ENCODE measurements around the gene HTR2A.

DNA sequence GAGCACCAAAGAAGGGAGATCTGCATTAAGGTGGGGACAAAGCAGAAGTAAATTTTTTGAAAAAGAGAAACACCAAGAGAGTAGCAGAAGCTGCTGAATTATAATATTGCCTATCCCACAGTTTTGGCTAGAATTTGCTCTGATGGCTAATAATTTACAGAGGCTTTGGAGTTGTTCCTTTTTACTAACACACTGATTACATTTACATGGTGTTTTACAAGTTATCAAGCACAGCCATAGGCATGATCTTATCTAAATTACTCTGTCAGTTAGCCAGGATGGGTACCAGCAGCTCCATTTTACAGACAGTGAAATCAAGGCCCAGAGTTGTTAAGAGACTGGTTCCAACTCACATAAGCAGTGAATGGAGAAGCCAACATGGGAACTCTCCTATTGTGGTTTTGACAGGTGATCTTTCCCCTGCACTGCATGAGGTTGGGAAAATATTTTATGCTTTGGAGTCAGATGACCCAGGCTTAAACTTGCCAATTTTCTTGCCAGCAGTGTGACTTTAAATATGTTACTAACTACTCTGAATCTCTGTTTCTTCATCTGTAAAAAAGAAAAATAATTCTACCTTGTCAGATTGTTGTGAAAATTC, 66.3 kb downstream of the HTR2A start:
- TF ChIP-seq, protein P1, sequence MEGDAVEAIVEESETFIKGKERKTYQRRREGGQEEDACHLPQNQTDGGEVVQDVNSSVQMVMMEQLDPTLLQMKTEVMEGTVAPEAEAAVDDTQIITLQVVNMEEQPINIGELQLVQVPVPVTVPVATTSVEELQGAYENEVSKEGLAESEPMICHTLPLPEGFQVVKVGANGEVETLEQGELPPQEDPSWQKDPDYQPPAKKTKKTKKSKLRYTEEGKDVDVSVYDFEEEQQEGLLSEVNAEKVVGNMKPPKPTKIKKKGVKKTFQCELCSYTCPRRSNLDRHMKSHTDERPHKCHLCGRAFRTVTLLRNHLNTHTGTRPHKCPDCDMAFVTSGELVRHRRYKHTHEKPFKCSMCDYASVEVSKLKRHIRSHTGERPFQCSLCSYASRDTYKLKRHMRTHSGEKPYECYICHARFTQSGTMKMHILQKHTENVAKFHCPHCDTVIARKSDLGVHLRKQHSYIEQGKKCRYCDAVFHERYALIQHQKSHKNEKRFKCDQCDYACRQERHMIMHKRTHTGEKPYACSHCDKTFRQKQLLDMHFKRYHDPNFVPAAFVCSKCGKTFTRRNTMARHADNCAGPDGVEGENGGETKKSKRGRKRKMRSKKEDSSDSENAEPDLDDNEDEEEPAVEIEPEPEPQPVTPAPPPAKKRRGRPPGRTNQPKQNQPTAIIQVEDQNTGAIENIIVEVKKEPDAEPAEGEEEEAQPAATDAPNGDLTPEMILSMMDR (IDR thresholded peaks at IDR 0.05; ENCODE audit: extremely low read depth in 1 of 2, insufficient read depth in 1 of 2, low read depth in 1 of 2, low read length in 2 of 2): no peak
- no peak for TF ChIP-seq POLR2A (IDR thresholded peaks at IDR 0.05; ENCODE audit: low read depth, low read length)
- no peak for TF ChIP-seq EZH2 (IDR thresholded peaks at IDR 0.05; ENCODE audit: borderline replicate concordance, low read depth, low read length, severe bottlenecking)
- TF ChIP-seq MYC (IDR thresholded peaks at IDR 0.05; ENCODE audit: low read depth, low read length): no peak
- TF ChIP-seq, protein P2, sequence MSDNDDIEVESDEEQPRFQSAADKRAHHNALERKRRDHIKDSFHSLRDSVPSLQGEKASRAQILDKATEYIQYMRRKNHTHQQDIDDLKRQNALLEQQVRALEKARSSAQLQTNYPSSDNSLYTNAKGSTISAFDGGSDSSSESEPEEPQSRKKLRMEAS (IDR thresholded peaks at IDR 0.05; ENCODE audit: insufficient read depth, insufficient read length): no peak
- TF ChIP-seq POLR2AphosphoS5 (IDR thresholded peaks at IDR 0.05; ENCODE audit: insufficient read depth, low read depth, low read length): no peak
- no peak for TF ChIP-seq GATA2 (IDR thresholded peaks at IDR 0.05; ENCODE audit: insufficient read depth, insufficient read length, low read depth, low read length)
- no peak for TF ChIP-seq JUN (IDR thresholded peaks at IDR 0.05; ENCODE audit: borderline replicate concordance, insufficient read depth, insufficient read length, low read depth)
